WTC11 (cell line): ENCODE measurements around the gene FMNL2. TPM values are rescaled to one million over a fixed set of nuclear protein-coding genes. Genes with fewer than 3 reads are reported as not detected.

ENCODE experiments used
- ATAC-seq: fragments of 200-7000 bp; cut with Tn5 transposase; 2 replicates; pipeline ENCODE4 v1.10.0; 2021; ENCODE audit warnings: mild to moderate bottlenecking, moderate library complexity
- CTCF ChIA-PET: fragments of 300-600 bp; sonication (Branson Sonifier 250); formaldehyde crosslinking; loops from one replicate; lab custom pipeline; 2021; ENCODE audit warnings: antibody characterized with exemption; lab: Charles Lee
- POLR2A ChIA-PET: fragments of 350-600 bp; sonication (Branson Sonifier 250); formaldehyde crosslinking; loops from one replicate; lab custom pipeline; 2021; ENCODE audit warnings: antibody characterized with exemption; lab: Charles Lee
- DNase-seq: peaks from one replicate; pipeline ENCODE4 v3.0.0; 2021; ENCODE audit warnings: low spot score
- H3K27ac Mint-ChIP-seq: 2 replicates; pipeline ENCODE4 v1.8.0; 2021; ENCODE audit warnings: mixed read lengths
- H3K27me3 Mint-ChIP-seq: 2 replicates; pipeline ENCODE4 v1.8.0; 2021; ENCODE audit warnings: low read depth, mild to moderate bottlenecking, moderate library complexity, mixed read lengths
- H3K36me3 Mint-ChIP-seq: 2 replicates; pipeline ENCODE4 v1.8.0; 2021; ENCODE audit warnings: mixed read lengths
- H3K4me1 Mint-ChIP-seq: 2 replicates; pipeline ENCODE4 v1.8.0; 2022; ENCODE audit warnings: mixed read lengths
- H3K4me3 Mint-ChIP-seq: 2 replicates; pipeline ENCODE4 v1.8.0; 2021; ENCODE audit warnings: mild to moderate bottlenecking, moderate library complexity, mixed read lengths
- H3K9me3 Mint-ChIP-seq: 2 replicates; pipeline ENCODE4 v1.8.0; 2021; ENCODE audit warnings: mixed read lengths
- AFF4 ChIP-seq: sonication (generic); formaldehyde crosslinking; IDR thresholded peaks from 2 replicates; pipeline ENCODE4 v1.8.1; 2023; ENCODE audit warnings: mild to moderate bottlenecking, missing genetic modification reagents, borderline replicate concordance
- ATF1 ChIP-seq: sonication (generic); formaldehyde crosslinking; IDR thresholded peaks from 2 replicates; pipeline ENCODE4 v1.8.1; 2023; ENCODE audit warnings: mild to moderate bottlenecking, moderate library complexity, missing genetic modification reagents
- E2F4 ChIP-seq: sonication (generic); formaldehyde crosslinking; IDR thresholded peaks from 2 replicates; pipeline ENCODE4 v1.8.1; 2022; ENCODE audit warnings: low read depth, mild to moderate bottlenecking, moderate library complexity, missing genetic modification reagents, borderline replicate concordance
- MAX ChIP-seq: sonication (generic); formaldehyde crosslinking; IDR thresholded peaks from 2 replicates; pipeline ENCODE4 v1.8.0; 2022; ENCODE audit warnings: mild to moderate bottlenecking, missing genetic modification reagents
- NFATC4 ChIP-seq: fragments of 250-450 bp; sonication (Bioruptor Pico); IDR thresholded peaks from 2 replicates; pipeline ENCODE4 v1.9.0; 2021; ENCODE audit warnings: mild to moderate bottlenecking
- PREB ChIP-seq: sonication (generic); formaldehyde crosslinking; IDR thresholded peaks from 2 replicates; pipeline ENCODE4 v1.8.1; 2022; ENCODE audit warnings: mild to moderate bottlenecking, missing genetic modification reagents, moderate library complexity, borderline replicate concordance
- RELA ChIP-seq: sonication (generic); formaldehyde crosslinking; IDR thresholded peaks from 2 replicates; pipeline ENCODE4 v1.8.1; 2022; ENCODE audit warnings: missing genetic modification reagents, mild to moderate bottlenecking, borderline replicate concordance
- STAT6 ChIP-seq: sonication (generic); formaldehyde crosslinking; conservative IDR thresholded peaks from 2 replicates; pipeline ENCODE4 v1.8.1; 2023; ENCODE audit warnings: mild to moderate bottlenecking, low read depth, missing genetic modification reagents, moderate library complexity
- TEAD1 ChIP-seq: sonication (generic); formaldehyde crosslinking; IDR thresholded peaks from 2 replicates; pipeline ENCODE4 v1.8.0; 2022; ENCODE audit warnings: mild to moderate bottlenecking, missing genetic modification reagents
- ZNF138 ChIP-seq: sonication (generic); formaldehyde crosslinking; conservative IDR thresholded peaks from 2 replicates; pipeline ENCODE4 v1.8.1; 2022; ENCODE audit warnings: mild to moderate bottlenecking, moderate library complexity, missing genetic modification reagents
- ZNF219 ChIP-seq: sonication (generic); formaldehyde crosslinking; IDR thresholded peaks from 2 replicates; pipeline ENCODE4 v1.8.0; 2023; ENCODE audit warnings: missing genetic modification reagents, mild to moderate bottlenecking, borderline replicate concordance
- ZNF512 ChIP-seq: sonication (generic); formaldehyde crosslinking; IDR thresholded peaks from 2 replicates; pipeline ENCODE4 v1.8.1; 2022; ENCODE audit warnings: missing genetic modification reagents, borderline replicate concordance
- total RNA-seq: library from RNA; stranded (reverse); gene quantifications from 3 replicates; pipeline ENCODE4 v1.2.3, GENCODE V29; 2021

Gene FMNL2
- total RNA-seq, 1 experiment from 2014 or later = 43.0 TPM

- Mint-ChIP-seq H3K27me3 (no peaks in the 10 kb centered on the region), H3K4me1 (peaks cover 57% of the 10 kb centered on the region), H3K27ac (no peak overlapping the region), H3K4me3 (no peak overlapping the region), H3K36me3 (no peaks in the 10 kb centered on the region), H3K9me3 (no peaks in the 10 kb centered on the region)
- TF ChIP-seq ATF1 (CRISPR knock-in tag) (no peak), MAX (CRISPR knock-in tag) (no peak), RELA (CRISPR knock-in tag) (no peak), NFATC4 (CRISPR knock-in tag) (no peak)
- ATAC-seq (no peak), DNase-seq (no peak)
- CTCF ChIA-PET = no interaction called here
- POLR2A ChIA-PET = no interaction called here
Observed at GRCh38 chr2:152369176-152369860, 34.3 kb downstream of the FMNL2 start.

- ATAC-seq = no peak
- DNase-seq = no peak
- Mint-ChIP-seq H3K36me3 (no peaks in the 10 kb centered on the region), H3K4me1 (peaks cover 60% of the 10 kb centered on the region), H3K27me3 (no peaks in the 10 kb centered on the region), H3K9me3 (no peaks in the 10 kb centered on the region), H3K27ac (no peak overlapping the region; the same call in 1 of the 2 replicates), H3K4me3 (no peak overlapping the region)
- TF ChIP-seq AFF4 (CRISPR knock-in tag) (no peak), ZNF219 (CRISPR knock-in tag) (no peak)
- ChIA-PET CTCF (no interaction called here), POLR2A (interaction anchor here (0.7 kb wide), 1 partner anchor 44 kb away, joined by 5 read pairs; no protein-coding TSS in a partner anchor)
Observed at GRCh38 chr2:152370783-152371182, 35.8 kb downstream of the FMNL2 start.

- ChIA-PET CTCF (interaction anchor here (0.6 kb wide), 1 partner anchor 125 kb away, joined by 3 read pairs; no protein-coding TSS in a partner anchor), POLR2A (no interaction called here)
- DNase-seq (no peak), ATAC-seq (no peak)
- Mint-ChIP-seq H3K9me3 (no peaks in the 10 kb centered on the region), H3K27ac (no peak overlapping the region), H3K4me3 (no peak overlapping the region), H3K27me3 (no peaks in the 10 kb centered on the region), H3K4me1 (peaks cover 63% of the 10 kb centered on the region), H3K36me3 (no peaks in the 10 kb centered on the region)
- no peak for TF ChIP-seq STAT6 (CRISPR knock-in tag)
- TF ChIP-seq TEAD1 = no peak
- TF ChIP-seq ZNF512 = no peak
- TF ChIP-seq AFF4 (CRISPR knock-in tag) = no peak
- TF ChIP-seq PREB = no peak
- no peak for TF ChIP-seq ZNF138 (CRISPR knock-in tag)
- TF ChIP-seq RELA (CRISPR knock-in tag) = no peak
- no peak for TF ChIP-seq E2F4 (CRISPR knock-in tag)
Observed at GRCh38 chr2:152372438-152372984, 37.5 kb downstream of the FMNL2 start.
